Erythroblast (primary cell): ENCODE data around the gene FAM98C.

ENCODE experiments used
- GATA1 ChIP-seq: IDR thresholded peaks from 2 replicates; pipeline ENCODE4 v1.6.1; 2011; ENCODE audit warnings: low read depth, mild to moderate bottlenecking, control low read depth, low read length, moderate library complexity
- POLR2A ChIP-seq: IDR thresholded peaks from 2 replicates; pipeline ENCODE4 v1.6.1; 2011; ENCODE audit warnings: mild to moderate bottlenecking, low read length

DNA sequence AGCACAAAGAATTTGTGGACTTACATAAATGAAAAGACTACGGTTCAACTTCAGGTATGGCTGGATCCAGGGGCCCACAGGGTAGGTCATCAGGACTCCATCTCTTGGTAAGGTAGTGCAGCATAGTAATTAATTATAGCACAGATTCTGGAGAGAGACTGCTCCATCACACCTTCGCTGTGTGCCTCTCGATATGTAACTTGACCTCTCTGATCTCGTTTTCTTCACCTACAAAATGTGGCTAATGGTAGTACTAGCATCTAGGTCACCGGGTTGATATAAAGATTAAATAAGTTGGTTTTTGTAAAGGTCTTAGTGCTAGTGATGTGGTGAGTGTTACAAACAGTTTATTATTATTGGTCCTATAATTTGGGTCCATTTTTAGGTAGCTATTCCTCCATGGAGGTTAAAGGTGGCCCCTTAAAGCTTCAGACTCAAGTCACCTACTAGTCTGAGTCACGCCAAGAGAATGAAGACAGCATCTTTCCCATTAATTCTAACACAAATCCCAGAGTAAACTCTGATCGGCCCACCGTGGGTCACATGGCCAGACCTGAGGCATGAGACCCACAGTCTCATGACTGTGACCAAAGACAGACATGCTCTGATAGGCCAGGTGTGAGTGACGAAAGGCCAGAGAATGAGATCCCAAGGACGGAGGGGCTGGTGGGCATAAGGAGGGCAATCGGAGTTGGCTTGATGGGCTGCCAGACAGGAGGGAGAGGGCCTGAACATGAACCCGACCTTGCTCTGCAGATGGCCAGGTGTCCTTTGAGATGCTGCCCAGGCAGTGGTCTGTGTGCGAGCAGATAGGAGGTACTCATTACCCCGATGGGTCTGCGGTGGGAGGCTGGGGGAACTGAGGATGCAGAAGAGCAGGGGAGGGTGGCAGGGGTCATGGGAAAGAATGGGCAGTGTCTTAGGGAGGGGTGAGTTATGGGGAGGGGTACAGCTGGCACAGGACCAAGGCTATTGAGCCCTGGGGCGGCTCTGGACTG is 46.9 kb upstream of the FAM98C start:
- TF ChIP-seq POLR2A (no peak), GATA1 (no peak)
